ENCODE data around the gene MED17. TPM values are rescaled to one million over a fixed set of nuclear protein-coding genes. Genes with fewer than 3 reads are reported as not detected.

The MED17 gene
- total RNA-seq, 6 experiments from 2014 or later: 21.6 to 28.1 (median 25.5) TPM

- DNase-seq: no peak
- peaks cover 2% of the 10 kb centered on the region; the same call in 1 of the 2 replicates for H3K27me3 Mint-ChIP-seq (ENCODE audit: insufficient read depth)
- H3K27ac Mint-ChIP-seq: no peak overlapping the region
- TF ChIP-seq, protein P1, sequence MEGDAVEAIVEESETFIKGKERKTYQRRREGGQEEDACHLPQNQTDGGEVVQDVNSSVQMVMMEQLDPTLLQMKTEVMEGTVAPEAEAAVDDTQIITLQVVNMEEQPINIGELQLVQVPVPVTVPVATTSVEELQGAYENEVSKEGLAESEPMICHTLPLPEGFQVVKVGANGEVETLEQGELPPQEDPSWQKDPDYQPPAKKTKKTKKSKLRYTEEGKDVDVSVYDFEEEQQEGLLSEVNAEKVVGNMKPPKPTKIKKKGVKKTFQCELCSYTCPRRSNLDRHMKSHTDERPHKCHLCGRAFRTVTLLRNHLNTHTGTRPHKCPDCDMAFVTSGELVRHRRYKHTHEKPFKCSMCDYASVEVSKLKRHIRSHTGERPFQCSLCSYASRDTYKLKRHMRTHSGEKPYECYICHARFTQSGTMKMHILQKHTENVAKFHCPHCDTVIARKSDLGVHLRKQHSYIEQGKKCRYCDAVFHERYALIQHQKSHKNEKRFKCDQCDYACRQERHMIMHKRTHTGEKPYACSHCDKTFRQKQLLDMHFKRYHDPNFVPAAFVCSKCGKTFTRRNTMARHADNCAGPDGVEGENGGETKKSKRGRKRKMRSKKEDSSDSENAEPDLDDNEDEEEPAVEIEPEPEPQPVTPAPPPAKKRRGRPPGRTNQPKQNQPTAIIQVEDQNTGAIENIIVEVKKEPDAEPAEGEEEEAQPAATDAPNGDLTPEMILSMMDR (IDR thresholded peaks at IDR 0.05): no peak
- H3K4me3 Mint-ChIP-seq: no peak overlapping the region
- no peaks in the 10 kb centered on the region for H3K36me3 Mint-ChIP-seq (ENCODE audit: low read depth)
- peaks cover 9% of the 10 kb centered on the region; the same call in 1 of the 2 replicates for H3K4me1 Mint-ChIP-seq (ENCODE audit: low read depth)
- H3K9me3 Mint-ChIP-seq: no peaks in the 10 kb centered on the region
Measured at GRCh38 chr11:93821617-93822016, 37.5 kb downstream of the MED17 start.

DNA sequence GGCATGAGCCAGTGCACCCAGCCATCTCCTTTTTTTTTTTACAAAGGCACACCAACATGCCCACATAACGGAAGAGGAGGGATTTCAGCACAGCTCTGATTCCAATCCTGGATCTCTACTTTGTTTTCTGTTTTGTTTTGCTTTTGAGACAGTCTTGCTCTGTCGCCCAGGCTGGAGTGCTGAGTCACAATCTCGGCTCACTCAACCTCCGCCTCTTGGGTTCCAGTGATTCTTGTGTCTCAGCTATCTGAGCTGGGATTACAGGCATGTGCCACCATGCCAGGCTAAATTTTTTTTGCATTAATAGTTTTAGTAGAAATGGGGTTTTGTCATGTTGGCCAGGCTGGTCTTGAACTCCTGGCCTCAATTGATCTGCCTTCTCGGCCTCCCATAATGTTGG lies 38.3 kb downstream of the MED17 start:
- Mint-ChIP-seq H3K4me1 (ENCODE audit: low read depth) (peaks cover 9% of the 10 kb centered on the region; the same call in 1 of the 2 replicates), H3K9me3 (no peaks in the 10 kb centered on the region), H3K27ac (no peak overlapping the region), H3K27me3 (ENCODE audit: insufficient read depth) (peaks cover 2% of the 10 kb centered on the region; the same call in 1 of the 2 replicates), H3K36me3 (ENCODE audit: low read depth) (no peaks in the 10 kb centered on the region), H3K4me3 (no peak overlapping the region)
- peak; percentile 18 for DNase-seq
- TF ChIP-seq, protein P1 (IDR thresholded peaks at IDR 0.05): no peak

- H3K27ac Mint-ChIP-seq: no peak overlapping the region
- H3K27me3 Mint-ChIP-seq (ENCODE audit: insufficient read depth): peaks cover 2% of the 10 kb centered on the region; the same call in 1 of the 2 replicates
- no peaks in the 10 kb centered on the region for H3K36me3 Mint-ChIP-seq (ENCODE audit: low read depth)
- no peak for DNase-seq
- no peaks in the 10 kb centered on the region for H3K9me3 Mint-ChIP-seq
- TF ChIP-seq, protein P1 (IDR thresholded peaks at IDR 0.05): no peak
- peaks cover 9% of the 10 kb centered on the region; the same call in 1 of the 2 replicates for H3K4me1 Mint-ChIP-seq (ENCODE audit: low read depth)
- no peak overlapping the region for H3K4me3 Mint-ChIP-seq
Measured at GRCh38 chr11:93823210-93823609, 39.1 kb downstream of the MED17 start.

DNA sequence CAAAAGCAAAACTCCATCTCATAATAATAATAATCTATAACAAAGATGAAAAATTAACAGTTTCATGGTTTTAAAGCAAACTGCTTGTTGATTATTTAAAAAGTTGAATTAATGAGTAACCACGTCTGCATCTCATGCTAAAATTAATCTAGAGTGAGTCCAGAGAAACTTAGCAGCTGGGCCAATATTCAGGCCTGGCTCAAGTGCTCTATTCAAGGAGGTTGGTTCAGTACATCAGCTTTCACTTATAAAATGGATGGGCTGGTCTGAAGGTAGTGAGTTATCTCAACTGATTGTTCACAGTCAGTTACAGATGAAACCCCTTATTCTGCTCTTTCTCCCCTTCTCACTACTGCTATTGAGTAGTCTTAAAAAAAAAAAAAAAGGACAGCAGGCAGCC lies 43.3 kb downstream of the MED17 start:
- DNase-seq: no peak
- Mint-ChIP-seq H3K27me3 (ENCODE audit: insufficient read depth) (peaks cover 5% of the 10 kb centered on the region; the same call in 1 of the 2 replicates), H3K9me3 (no peaks in the 10 kb centered on the region), H3K4me3 (no peak overlapping the region), H3K27ac (no peak overlapping the region), H3K36me3 (ENCODE audit: low read depth) (no peaks in the 10 kb centered on the region), H3K4me1 (ENCODE audit: low read depth) (peaks cover 5% of the 10 kb centered on the region; the same call in 1 of the 2 replicates)
- TF ChIP-seq, protein P1 (IDR thresholded peaks at IDR 0.05): no peak

- Mint-ChIP-seq H3K27me3 (ENCODE audit: insufficient read depth) (peaks cover 12% of the 10 kb centered on the region), H3K4me1 (ENCODE audit: low read depth) (no peaks in the 10 kb centered on the region), H3K36me3 (ENCODE audit: low read depth) (no peaks in the 10 kb centered on the region), H3K27ac (no peak overlapping the region), H3K9me3 (no peaks in the 10 kb centered on the region), H3K4me3 (no peak overlapping the region)
- DNase-seq: no peak
- TF ChIP-seq, protein P1 (IDR thresholded peaks at IDR 0.05): no peak
Measured at GRCh38 chr11:93829598-93829997, 45.5 kb downstream of the MED17 start.
